HPDE6-E6E7 (cell line): ENCODE results near the gene CCDC198.
A peak's percentile ranks its signal among the peaks of the same experiment; 100 is the strongest.

ENCODE experiments used
- DNase-seq: peaks from one replicate; pipeline ENCODE4 v3.0.0; 2011; ENCODE audit warnings: missing footprints; ENCODE audit errors: extremely low spot score

Gene CCDC198

GRCh38 chr14:57493467-57494181, at the start of gene CCDC198:
Gene CCDC198 (minus strand): TSS chr14:57493857. CDS start chr14:57493715, 142 bp downstream.
- DNase-seq, result no peak

- DNase-seq, result no peak
These were observed 39.6 kb upstream of the CCDC198 start for GRCh38 chr14:57533214-57533613.

GRCh38 chr14:57530571-57530970, 36.9 kb upstream of the CCDC198 start:
- no peak for DNase-seq

- no peak for DNase-seq
These were observed 33.3 kb upstream of the CCDC198 start for GRCh38 chr14:57526942-57527341.

GRCh38 chr14:57519043-57519442, 25.4 kb upstream of the CCDC198 start:
- DNase-seq, result no peak

- no peak for DNase-seq
These were observed 18.6 kb upstream of the CCDC198 start for GRCh38 chr14:57512220-57512619.

GRCh38 chr14:57508756-57509155, 15.1 kb upstream of the CCDC198 start:
- no peak for DNase-seq

- no peak for DNase-seq
These were observed 9.1 kb upstream of the CCDC198 start for GRCh38 chr14:57502586-57503254.

GRCh38 chr14:57501039-57501557, 7.4 kb upstream of the CCDC198 start:
- peak; percentile 22 for DNase-seq

GRCh38 chr14:57498659-57499058, 5.0 kb upstream of the CCDC198 start:
- no peak for DNase-seq

- no peak for DNase-seq
These were observed 4.4 kb upstream of the CCDC198 start for GRCh38 chr14:57498035-57498434.

- no peak for DNase-seq
These were observed 1.8 kb upstream of the CCDC198 start for GRCh38 chr14:57495416-57495815.

GRCh38 chr14:57492859-57493258, 798 bp downstream of the CCDC198 start:
- no peak for DNase-seq

- no peak for DNase-seq
These were observed 2.0 kb downstream of the CCDC198 start for GRCh38 chr14:57491640-57492039.

- DNase-seq, result no peak
These were observed 5.9 kb downstream of the CCDC198 start for GRCh38 chr14:57487771-57488170.

GRCh38 chr14:57486767-57487379, 6.8 kb downstream of the CCDC198 start:
- peak; percentile 44 for DNase-seq

GRCh38 chr14:57485635-57486034, 8.0 kb downstream of the CCDC198 start:
- no peak for DNase-seq

- no peak for DNase-seq
These were observed 11.5 kb downstream of the CCDC198 start for GRCh38 chr14:57482120-57482519.

- no peak for DNase-seq
These were observed 13.6 kb downstream of the CCDC198 start for GRCh38 chr14:57480051-57480450.

GRCh38 chr14:57479197-57479596, 14.5 kb downstream of the CCDC198 start:
- no peak for DNase-seq

- no peak for DNase-seq
These were observed 15.6 kb downstream of the CCDC198 start for GRCh38 chr14:57478050-57478449.

- DNase-seq, result no peak
These were observed 22.7 kb downstream of the CCDC198 start for GRCh38 chr14:57470909-57471308.
